HepG2 (cell line): ENCODE measurements around the gene HAT1. TPM values are rescaled to one million over a fixed set of nuclear protein-coding genes. Genes with fewer than 3 reads are reported as not detected.
"Not testable (repeated sequence)": the region's sequence is repeated elsewhere in the genome, so short reads cannot be mapped to it uniquely, and the experiment has no call there.

Source experiments
- ATAC-seq: fragments of 200-7000 bp; cut with Tn5 transposase; 3 replicates; pipeline ENCODE4 v1.9.1; 2020; ENCODE audit warnings: mild to moderate bottlenecking, moderate library complexity
- BruUV-seq: library from RNA; stranded (reverse); fragments of 400-500 nt; replicated peaks from 2 replicates; lab custom pipeline; 2021; lab: Mats Ljungman, UMichigan
- CTCF ChIA-PET: fragments of 300-600 bp; formaldehyde crosslinking; extraction: SDS; loops from one replicate; lab custom pipeline; 2021; ENCODE audit warnings: low total read pairs, inconsistent platforms, low intra/inter-chr PET ratio; lab: Yijun Ruan, JAX
- POLR2A ChIA-PET: fragments of 350-600 bp; sonication (Branson Sonifier 250); formaldehyde crosslinking; loops from one replicate; lab custom pipeline; 2020; ENCODE audit warnings: antibody characterized with exemption, inconsistent platforms; lab: Yijun Ruan, JAX
- DNase-seq: peaks from one replicate; pipeline ENCODE4 v3.0.0-alpha.2; 2015; ENCODE audit warnings: low spot score
- FAIRE-seq: peaks from 3 replicates; lab custom pipeline; 2011; peaks lifted over from hg19 to GRCh38; lab: Jason Lieb, UNC
- H2AFZ ChIP-seq: one replicate; pipeline ENCODE4 v1.6.1; 2011; ENCODE audit warnings: low read length, inconsistent platforms
- H3K27ac ChIP-seq: fragments of 300-600 bp; 3 replicates; pipeline ENCODE4 v1.8.0; 2011; ENCODE audit warnings: mixed run types, mild to moderate bottlenecking, mixed read lengths, low read length, inconsistent platforms; ENCODE audit not compliant: insufficient read depth; ENCODE audit errors: extremely low read length
- H3K27me3 ChIP-seq, 2 experiments: fragments of 200-600 bp in 1 of 2; 2 replicates in 1 of 2; 3 replicates in 1 of 2; pipeline versions ENCODE4 v1.6.0 to v1.8.0; 2011; ENCODE audit warnings: low read length in 2 of 2, mild to moderate bottlenecking in 2 of 2, moderate library complexity in 2 of 2, inconsistent platforms in 1 of 2; ENCODE audit not compliant: insufficient read depth in 2 of 2, control insufficient read depth in 1 of 2
- H3K36me3 ChIP-seq, 2 experiments: fragments of 200-600 bp in 1 of 2; replicated peaks in 1 of 2; 2 replicates in 1 of 2; 3 replicates in 1 of 2; pipeline versions ENCODE4 v1.5.1 to v1.8.0; 2011; ENCODE audit warnings: low read length in 2 of 2, inconsistent platforms in 1 of 2; ENCODE audit not compliant: insufficient read depth in 2 of 2, control insufficient read depth in 1 of 2
- H3K4me1 ChIP-seq: 2 replicates; pipeline ENCODE4 v1.5.1; 2012; ENCODE audit warnings: low read length, inconsistent platforms; ENCODE audit not compliant: insufficient read depth
- H3K4me2 ChIP-seq: 2 replicates; pipeline ENCODE4 v1.6.0; 2011; ENCODE audit warnings: low read depth, low read length, inconsistent platforms
- H3K4me3 ChIP-seq, 3 experiments: fragments of 200-600 bp in 1 of 3; sonication (generic), shearing (Covaris generic) in 1 of 3; replicated peaks in 1 of 3; 2 replicates each; pipeline ENCODE4 v1.5.1; 2011 to 2016; ENCODE audit warnings: low read length in 3 of 3, inconsistent platforms in 2 of 3, low read depth in 2 of 3, mild to moderate bottlenecking in 2 of 3, control low read depth in 1 of 3, mixed read lengths in 1 of 3; ENCODE audit not compliant: insufficient read depth in 1 of 3
- H3K79me2 ChIP-seq: one replicate; pipeline ENCODE4 v1.6.1; 2011; ENCODE audit warnings: low read length, inconsistent platforms; ENCODE audit not compliant: insufficient read depth
- H3K9ac ChIP-seq: 2 replicates; pipeline ENCODE4 v1.6.0; 2011; ENCODE audit warnings: mild to moderate bottlenecking, low read depth, low read length, inconsistent platforms; ENCODE audit not compliant: insufficient read depth
- H3K9me3 ChIP-seq: 2 replicates; pipeline ENCODE4 v1.5.1; 2012; ENCODE audit warnings: mild to moderate bottlenecking, low read length
- H4K20me1 ChIP-seq: 2 replicates; pipeline ENCODE4 v1.6.0; 2011; ENCODE audit warnings: inconsistent platforms, mild to moderate bottlenecking, low read length, moderate library complexity; ENCODE audit not compliant: insufficient read depth
- GTF3A ChIP-seq: sonication (generic); formaldehyde crosslinking; conservative IDR thresholded peaks from 2 replicates; pipeline ENCODE4 v1.4.0; 2020; ENCODE audit warnings: mild to moderate bottlenecking, missing genetic modification reagents
- ZKSCAN5 ChIP-seq: sonication (generic); formaldehyde crosslinking; IDR thresholded peaks from 2 replicates; pipeline ENCODE4 v1.5.1; 2020; ENCODE audit warnings: mild to moderate bottlenecking, missing genetic modification reagents
- ZNF10 ChIP-seq: sonication (generic); formaldehyde crosslinking; IDR thresholded peaks from 2 replicates; pipeline ENCODE4 v1.4.0; 2020; ENCODE audit warnings: mild to moderate bottlenecking, low read depth, missing genetic modification reagents, borderline replicate concordance
- ZNF703 ChIP-seq: sonication (generic); formaldehyde crosslinking; IDR thresholded peaks from 2 replicates; pipeline ENCODE4 v1.5.1; 2020; ENCODE audit warnings: missing genetic modification reagents, mild to moderate bottlenecking, moderate library complexity, borderline replicate concordance
- WGBS: methylation state at CpG from one replicate; pipeline ENCODE4 v1.1.6; 2017; ENCODE audit warnings: low lambda C conversion rate; 5-methylcytosine and 5-hydroxymethylcytosine counted together
- in situ Hi-C: cut with HindIII; loops from 2 replicates; pipeline ENCODE4 v1.10.0; 2017; ENCODE audit warnings: low pct_unique_long_range_greater_than_20kb; ENCODE audit not compliant: extremely low pct_ligation_motif_present
- intact Hi-C: fragments of 100-400 bp; cut with micrococcal nuclease; formaldehyde crosslinking; loops from one replicate; pipeline ENCODE4 v1.10.0; 2022; ENCODE audit not compliant: unreplicated experiment
- polyA plus RNA-seq, 8 experiments: library from polyadenylated mRNA; depleted of rRNA in 3 of 8; stranded (reverse) in 7 of 8; unstranded in 1 of 8; fragments of >200 nt; fragmentation: Illumina TruSeq in 4 of 8; extraction: Trizol in 4 of 8; gene quantifications; 2 replicates each; pipeline versions ENCODE4 v1.2.1 to v1.2.3, GENCODE V29; 2011 to 2016; ENCODE audit warnings: low read depth in 4 of 8, missing spikeins in 1 of 8, mixed read lengths in 1 of 8; ENCODE audit not compliant: insufficient read depth in 1 of 8
- total RNA-seq, 5 experiments: library from RNA; depleted of rRNA; stranded (reverse); fragments of >200 nt; fragmentation: Illumina TruSeq; extraction: Trizol; gene quantifications; 2 replicates each; pipeline ENCODE4 v1.2.3, GENCODE V29; 2016; ENCODE audit warnings: low read depth in 1 of 5

Gene HAT1
- total and polyA plus RNA-seq, 2 of the 13 experiments (the other 11 are each of a cell fraction or from before 2014, with no cell fraction given): 45.4 to 119 TPM

DNA sequence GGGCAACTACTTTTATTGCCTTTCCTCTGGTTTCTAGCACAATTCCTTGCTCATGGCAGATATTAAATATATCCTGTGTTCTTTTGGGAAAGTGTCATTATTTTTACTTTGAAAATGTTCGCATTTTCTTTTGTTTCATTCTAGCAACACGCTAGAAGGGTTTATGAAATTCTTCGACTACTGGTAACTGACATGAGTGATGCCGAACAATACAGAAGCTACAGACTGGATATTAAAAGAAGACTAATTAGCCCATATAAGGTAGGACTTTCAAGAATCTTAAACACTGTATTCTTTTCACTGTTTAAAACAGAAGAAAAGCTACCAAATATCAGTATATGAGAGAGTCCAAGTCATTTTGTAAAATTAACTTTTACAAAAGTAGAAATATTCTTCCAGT is 56.8 kb downstream of the HAT1 start (continued):
- TF ChIP-seq ZNF10 (CRISPR knock-in tag): no peak

DNA sequence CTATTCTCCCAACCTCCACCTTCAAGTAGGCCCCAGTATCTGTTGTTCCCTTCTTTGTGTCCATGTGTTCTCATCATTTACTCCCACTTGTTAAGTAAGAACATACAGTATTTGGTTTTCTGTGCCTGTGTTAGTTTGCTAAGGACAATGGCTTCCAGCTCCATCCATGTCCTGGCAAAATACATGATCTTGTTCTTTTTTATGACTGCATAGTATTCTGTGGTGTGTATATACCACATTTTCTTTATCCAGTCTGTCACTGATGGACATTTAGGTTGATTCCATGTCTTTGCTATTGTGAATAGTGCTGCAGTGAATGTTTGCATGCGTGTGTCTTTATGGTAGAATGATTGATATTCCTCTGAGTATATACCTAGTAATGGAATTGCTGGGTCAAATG is 61.7 kb downstream of the HAT1 start:
- intact Hi-C loops, CTCF ChIA-PET, H3K9me3 ChIP-seq, ATAC-seq, POLR2A ChIA-PET, H2AFZ ChIP-seq, H3K27me3 ChIP-seq, in situ Hi-C loops, H3K4me2 ChIP-seq, FAIRE-seq, DNase-seq, H4K20me1 ChIP-seq, H3K4me1 ChIP-seq, BruUV-seq, H3K79me2 ChIP-seq, H3K4me3 ChIP-seq, H3K9ac ChIP-seq, H3K27ac ChIP-seq: not testable (repeated sequence)
- WGBS: 96% methylated on average over 1 of the region's 1 CpG
- H3K36me3 ChIP-seq: peaks cover 3 to 26% of the 10 kb centered on the region in 2 experiments; a peak in 4 of 5 replicates

- Histone ChIP-seq H3K79me2 (no peaks in the 10 kb centered on the region), H3K9ac (no peak overlapping the region), H2AFZ (no peak overlapping the region), H3K4me2 (no peak overlapping the region), H3K27ac (no peak overlapping the region), H4K20me1 (no peaks in the 10 kb centered on the region), H3K36me3 (peaks cover 1 to 17% of the 10 kb centered on the region in 2 experiments; a peak in 3 of 5 replicates), H3K4me1 (no peaks in the 10 kb centered on the region), H3K4me3 (no peak overlapping the region), H3K9me3 (no peaks in the 10 kb centered on the region), H3K27me3 (no peaks in the 10 kb centered on the region)
- ATAC-seq (no peak), DNase-seq (no peak), FAIRE-seq (no peak)
- CTCF ChIA-PET: no interaction called here
- POLR2A ChIA-PET: no interaction called here
- intact Hi-C loops (no loop called here), in situ Hi-C loops (no loop called here)
- no TSS peak for BruUV-seq
- TF ChIP-seq ZNF703 (CRISPR knock-in tag) (no peak), ZKSCAN5 (no peak), GTF3A (CRISPR knock-in tag) (no peak)
- 94% methylated on average over 2 of the region's 2 CpGs for WGBS
These were observed 62.8 kb downstream of the HAT1 start for GRCh38 chr2:171985076-171985475.
